ENCODE data around the gene NBAS. TPM values are rescaled to one million over a fixed set of nuclear protein-coding genes. Genes with fewer than 3 reads are reported as not detected.
"Not testable (repeated sequence)": the region's sequence is repeated elsewhere in the genome, so short reads cannot be mapped to it uniquely, and the experiment has no call there.

NBAS gene
- polyA plus RNA-seq, 1 donor from 2014 or later, result 31.9 TPM

DNA sequence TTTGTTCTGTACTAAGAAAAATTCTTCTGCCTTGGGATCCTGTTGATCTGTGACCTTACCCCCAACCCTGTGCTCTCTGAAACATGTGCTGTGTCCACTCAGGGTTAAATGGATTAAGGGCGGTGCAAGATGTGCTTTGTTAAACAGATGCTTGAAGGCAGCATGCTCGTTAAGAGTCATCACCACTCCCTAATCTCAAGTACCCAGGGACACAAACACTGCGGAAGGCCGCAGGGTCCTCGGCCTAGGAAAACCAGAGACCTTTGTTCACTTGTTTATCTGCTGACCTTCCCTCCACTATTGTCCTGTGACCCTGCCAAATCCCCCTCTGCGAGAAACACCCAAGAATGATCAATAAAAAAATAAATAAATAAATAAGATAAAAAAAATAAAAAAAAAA lies 18.9 kb downstream of the NBAS start:
- not testable (repeated sequence) for H4K20me1 ChIP-seq (ENCODE audit: insufficient read depth); H3K4me2 ChIP-seq (ENCODE audit: low read length); H3K27me3 ChIP-seq (ENCODE audit: insufficient read depth, low read depth, low read length); H3F3A ChIP-seq (ENCODE audit: insufficient read depth, low read length, poor library complexity, severe bottlenecking); H3K9ac ChIP-seq (ENCODE audit: low read length); H3K9me3 ChIP-seq (ENCODE audit: low read length); H3K9me2 ChIP-seq (ENCODE audit: insufficient read depth, low read length); H2AFZ ChIP-seq (ENCODE audit: low read depth, low read length); H3K36me3 ChIP-seq (ENCODE audit: insufficient read depth, low read length); H3K27ac ChIP-seq (ENCODE audit: low read length); H3K4me3 ChIP-seq (ENCODE audit: low read length); H3K79me2 ChIP-seq (replicated peaks; ENCODE audit: insufficient read depth, low read length)

DNA sequence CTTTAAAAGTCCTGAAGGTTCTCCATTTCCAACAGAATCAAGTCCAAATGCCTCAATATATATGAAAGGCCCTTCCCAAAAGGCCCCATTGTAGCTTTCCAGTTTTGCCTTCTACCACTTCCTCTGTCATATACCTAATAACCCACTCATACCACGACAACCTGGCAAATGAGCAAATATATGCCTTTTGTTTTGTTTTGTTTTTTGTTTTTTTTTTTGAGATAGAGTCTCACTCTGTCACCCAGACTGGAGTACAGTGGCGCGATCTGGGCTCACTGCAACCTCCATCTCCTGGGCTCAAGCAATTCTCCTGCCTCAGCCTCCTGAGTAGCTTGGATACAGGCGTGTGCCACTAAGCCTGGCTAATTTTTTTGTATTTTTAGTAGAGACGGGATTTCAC lies 20.6 kb downstream of the NBAS start:
- H2AFZ ChIP-seq (ENCODE audit: low read depth, low read length), result not testable (repeated sequence)

DNA sequence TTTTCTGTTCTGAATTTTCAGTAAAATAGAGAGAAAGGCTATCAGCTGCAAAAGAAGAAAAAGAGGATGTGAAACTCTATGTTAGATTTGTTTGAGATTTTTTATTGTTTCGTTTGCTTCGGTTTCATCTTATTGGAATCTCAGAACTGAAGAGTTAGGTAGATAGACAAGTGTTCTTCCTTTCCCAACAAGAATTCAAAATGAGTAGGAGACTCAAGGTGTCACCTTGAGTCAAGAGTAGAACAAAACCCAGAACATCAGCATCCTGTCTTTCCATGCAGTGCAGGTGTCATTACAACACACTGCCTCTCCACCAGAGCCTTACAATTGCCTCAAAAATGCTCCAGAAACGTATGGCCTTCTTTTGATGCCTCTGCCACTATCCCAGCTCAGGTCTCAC lies 21.1 kb downstream of the NBAS start:
- no peaks in the 10 kb centered on the region for H3K9me3 ChIP-seq (ENCODE audit: low read length)
- no peak overlapping the region for H3K9ac ChIP-seq (ENCODE audit: low read length)
- H4K20me1 ChIP-seq (ENCODE audit: insufficient read depth), result no peaks in the 10 kb centered on the region
- no peak overlapping the region for H3K27ac ChIP-seq (ENCODE audit: low read length)
- no peaks in the 10 kb centered on the region for H3K79me2 ChIP-seq (replicated peaks; ENCODE audit: insufficient read depth, low read length)
- no peaks in the 10 kb centered on the region for H3K27me3 ChIP-seq (ENCODE audit: insufficient read depth, low read depth, low read length)
- no peak overlapping the region for H2AFZ ChIP-seq (ENCODE audit: low read depth, low read length)
- TF ChIP-seq, protein P1, sequence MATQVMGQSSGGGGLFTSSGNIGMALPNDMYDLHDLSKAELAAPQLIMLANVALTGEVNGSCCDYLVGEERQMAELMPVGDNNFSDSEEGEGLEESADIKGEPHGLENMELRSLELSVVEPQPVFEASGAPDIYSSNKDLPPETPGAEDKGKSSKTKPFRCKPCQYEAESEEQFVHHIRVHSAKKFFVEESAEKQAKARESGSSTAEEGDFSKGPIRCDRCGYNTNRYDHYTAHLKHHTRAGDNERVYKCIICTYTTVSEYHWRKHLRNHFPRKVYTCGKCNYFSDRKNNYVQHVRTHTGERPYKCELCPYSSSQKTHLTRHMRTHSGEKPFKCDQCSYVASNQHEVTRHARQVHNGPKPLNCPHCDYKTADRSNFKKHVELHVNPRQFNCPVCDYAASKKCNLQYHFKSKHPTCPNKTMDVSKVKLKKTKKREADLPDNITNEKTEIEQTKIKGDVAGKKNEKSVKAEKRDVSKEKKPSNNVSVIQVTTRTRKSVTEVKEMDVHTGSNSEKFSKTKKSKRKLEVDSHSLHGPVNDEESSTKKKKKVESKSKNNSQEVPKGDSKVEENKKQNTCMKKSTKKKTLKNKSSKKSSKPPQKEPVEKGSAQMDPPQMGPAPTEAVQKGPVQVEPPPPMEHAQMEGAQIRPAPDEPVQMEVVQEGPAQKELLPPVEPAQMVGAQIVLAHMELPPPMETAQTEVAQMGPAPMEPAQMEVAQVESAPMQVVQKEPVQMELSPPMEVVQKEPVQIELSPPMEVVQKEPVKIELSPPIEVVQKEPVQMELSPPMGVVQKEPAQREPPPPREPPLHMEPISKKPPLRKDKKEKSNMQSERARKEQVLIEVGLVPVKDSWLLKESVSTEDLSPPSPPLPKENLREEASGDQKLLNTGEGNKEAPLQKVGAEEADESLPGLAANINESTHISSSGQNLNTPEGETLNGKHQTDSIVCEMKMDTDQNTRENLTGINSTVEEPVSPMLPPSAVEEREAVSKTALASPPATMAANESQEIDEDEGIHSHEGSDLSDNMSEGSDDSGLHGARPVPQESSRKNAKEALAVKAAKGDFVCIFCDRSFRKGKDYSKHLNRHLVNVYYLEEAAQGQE (IDR thresholded peaks at IDR 0.05; ENCODE audit: borderline replicate concordance), result no peak
- TF ChIP-seq EZH2 (IDR thresholded peaks at IDR 0.05; ENCODE audit: borderline replicate concordance, insufficient read depth, low read length, poor library complexity, severe bottlenecking) (no peak), RAD21 (conservative IDR thresholded peaks at IDR 0.05) (no peak), POLR2AphosphoS5 (IDR thresholded peaks at IDR 0.05) (no peak), EP300 (conservative IDR thresholded peaks at IDR 0.05; ENCODE audit: poor library complexity, severe bottlenecking) (no peak), SMC3 (conservative IDR thresholded peaks at IDR 0.05; ENCODE audit: poor library complexity) (no peak), TAF1 (IDR thresholded peaks at IDR 0.05; ENCODE audit: low read depth) (no peak), MXI1 (conservative IDR thresholded peaks at IDR 0.05; ENCODE audit: poor library complexity, severe bottlenecking) (no peak)
- TF ChIP-seq, protein P2, sequence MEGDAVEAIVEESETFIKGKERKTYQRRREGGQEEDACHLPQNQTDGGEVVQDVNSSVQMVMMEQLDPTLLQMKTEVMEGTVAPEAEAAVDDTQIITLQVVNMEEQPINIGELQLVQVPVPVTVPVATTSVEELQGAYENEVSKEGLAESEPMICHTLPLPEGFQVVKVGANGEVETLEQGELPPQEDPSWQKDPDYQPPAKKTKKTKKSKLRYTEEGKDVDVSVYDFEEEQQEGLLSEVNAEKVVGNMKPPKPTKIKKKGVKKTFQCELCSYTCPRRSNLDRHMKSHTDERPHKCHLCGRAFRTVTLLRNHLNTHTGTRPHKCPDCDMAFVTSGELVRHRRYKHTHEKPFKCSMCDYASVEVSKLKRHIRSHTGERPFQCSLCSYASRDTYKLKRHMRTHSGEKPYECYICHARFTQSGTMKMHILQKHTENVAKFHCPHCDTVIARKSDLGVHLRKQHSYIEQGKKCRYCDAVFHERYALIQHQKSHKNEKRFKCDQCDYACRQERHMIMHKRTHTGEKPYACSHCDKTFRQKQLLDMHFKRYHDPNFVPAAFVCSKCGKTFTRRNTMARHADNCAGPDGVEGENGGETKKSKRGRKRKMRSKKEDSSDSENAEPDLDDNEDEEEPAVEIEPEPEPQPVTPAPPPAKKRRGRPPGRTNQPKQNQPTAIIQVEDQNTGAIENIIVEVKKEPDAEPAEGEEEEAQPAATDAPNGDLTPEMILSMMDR (IDR thresholded peaks at IDR 0.05; ENCODE audit: poor library complexity, severe bottlenecking), result no peak
- peaks cover 4% of the 10 kb centered on the region for H3K36me3 ChIP-seq (ENCODE audit: insufficient read depth, low read length)
- no peak overlapping the region for H3K4me3 ChIP-seq (ENCODE audit: low read length)
- no peak overlapping the region for H3K4me2 ChIP-seq (ENCODE audit: low read length)
- no peaks in the 10 kb centered on the region for H3K9me2 ChIP-seq (ENCODE audit: insufficient read depth, low read length)
- H3F3A ChIP-seq (ENCODE audit: insufficient read depth, low read length, poor library complexity, severe bottlenecking), result no peaks in the 10 kb centered on the region

More for the DNA sequence above, 20.6 kb downstream of the NBAS start:
- not testable (repeated sequence) for H3K27ac ChIP-seq (ENCODE audit: low read length); H3K9ac ChIP-seq (ENCODE audit: low read length); H3K9me2 ChIP-seq (ENCODE audit: insufficient read depth, low read length); H3F3A ChIP-seq (ENCODE audit: insufficient read depth, low read length, poor library complexity, severe bottlenecking); H3K4me3 ChIP-seq (ENCODE audit: low read length); H3K4me2 ChIP-seq (ENCODE audit: low read length); H3K27me3 ChIP-seq (ENCODE audit: insufficient read depth, low read depth, low read length); H3K36me3 ChIP-seq (ENCODE audit: insufficient read depth, low read length); H3K9me3 ChIP-seq (ENCODE audit: low read length); H3K79me2 ChIP-seq (replicated peaks; ENCODE audit: insufficient read depth, low read length); H4K20me1 ChIP-seq (ENCODE audit: insufficient read depth)

Data from neural cell (in vitro differentiated cells).